ENCODE data around the gene DRAM1.
"Not testable (repeated sequence)": the region's sequence is repeated elsewhere in the genome, so short reads cannot be mapped to it uniquely, and the experiment has no call there.

Gene DRAM1

GRCh38 chr12:101863981-101864380 is 13.4 kb upstream of the DRAM1 start:
- no peak overlapping the region for H3K27ac ChIP-seq
- TF ChIP-seq, protein P1, sequence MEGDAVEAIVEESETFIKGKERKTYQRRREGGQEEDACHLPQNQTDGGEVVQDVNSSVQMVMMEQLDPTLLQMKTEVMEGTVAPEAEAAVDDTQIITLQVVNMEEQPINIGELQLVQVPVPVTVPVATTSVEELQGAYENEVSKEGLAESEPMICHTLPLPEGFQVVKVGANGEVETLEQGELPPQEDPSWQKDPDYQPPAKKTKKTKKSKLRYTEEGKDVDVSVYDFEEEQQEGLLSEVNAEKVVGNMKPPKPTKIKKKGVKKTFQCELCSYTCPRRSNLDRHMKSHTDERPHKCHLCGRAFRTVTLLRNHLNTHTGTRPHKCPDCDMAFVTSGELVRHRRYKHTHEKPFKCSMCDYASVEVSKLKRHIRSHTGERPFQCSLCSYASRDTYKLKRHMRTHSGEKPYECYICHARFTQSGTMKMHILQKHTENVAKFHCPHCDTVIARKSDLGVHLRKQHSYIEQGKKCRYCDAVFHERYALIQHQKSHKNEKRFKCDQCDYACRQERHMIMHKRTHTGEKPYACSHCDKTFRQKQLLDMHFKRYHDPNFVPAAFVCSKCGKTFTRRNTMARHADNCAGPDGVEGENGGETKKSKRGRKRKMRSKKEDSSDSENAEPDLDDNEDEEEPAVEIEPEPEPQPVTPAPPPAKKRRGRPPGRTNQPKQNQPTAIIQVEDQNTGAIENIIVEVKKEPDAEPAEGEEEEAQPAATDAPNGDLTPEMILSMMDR (conservative IDR thresholded peaks at IDR 0.05) = no peak

GRCh38 chr12:101866615-101867373 is 10.6 kb upstream of the DRAM1 start:
- TF ChIP-seq, protein P1 (conservative IDR thresholded peaks at IDR 0.05) = no peak
- no peak overlapping the region for H3K27ac ChIP-seq

GRCh38 chr12:101867619-101868018 is 9.8 kb upstream of the DRAM1 start:
- not testable (repeated sequence) for H3K27ac ChIP-seq

GRCh38 chr12:101870925-101871324 is 6.5 kb upstream of the DRAM1 start:
- TF ChIP-seq, protein P1 (conservative IDR thresholded peaks at IDR 0.05) = no peak
- H3K27ac ChIP-seq = no peak overlapping the region

GRCh38 chr12:101875162-101875561 is 2.2 kb upstream of the DRAM1 start:
- TF ChIP-seq, protein P1 (conservative IDR thresholded peaks at IDR 0.05) = no peak
- H3K27ac ChIP-seq = no peak overlapping the region

DNA sequence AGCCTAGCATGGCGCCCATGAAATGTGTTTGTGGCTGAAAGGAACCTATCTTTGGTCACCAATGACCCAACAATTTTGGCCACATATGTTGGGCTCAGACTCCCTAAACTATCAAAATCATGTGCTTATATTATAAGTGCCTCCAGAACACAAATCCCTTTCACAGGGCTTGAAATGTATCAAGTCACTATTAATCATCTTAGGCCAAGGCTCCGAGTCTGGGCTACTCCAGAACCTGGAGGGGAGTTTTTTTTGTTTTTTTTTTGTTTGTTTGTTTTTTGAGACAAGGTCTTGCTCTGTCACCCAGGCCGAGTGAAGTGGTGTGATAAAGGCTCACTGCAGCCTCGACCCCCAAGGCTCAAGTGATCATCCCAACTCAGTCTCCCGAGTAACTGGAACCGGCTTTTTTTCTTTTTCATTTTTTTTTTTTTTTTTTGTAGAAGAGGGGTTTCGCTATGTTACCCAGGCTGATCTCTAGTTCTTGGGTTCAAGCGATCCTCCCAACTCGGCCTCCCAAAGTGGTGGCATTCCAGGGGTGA is 989 bp upstream of the DRAM1 start:
- TF ChIP-seq, protein P1 (conservative IDR thresholded peaks at IDR 0.05) = no peak
- H3K27ac ChIP-seq = peak overlapping the region; percentile 87; the same call in 1 of the 2 replicates

DNA sequence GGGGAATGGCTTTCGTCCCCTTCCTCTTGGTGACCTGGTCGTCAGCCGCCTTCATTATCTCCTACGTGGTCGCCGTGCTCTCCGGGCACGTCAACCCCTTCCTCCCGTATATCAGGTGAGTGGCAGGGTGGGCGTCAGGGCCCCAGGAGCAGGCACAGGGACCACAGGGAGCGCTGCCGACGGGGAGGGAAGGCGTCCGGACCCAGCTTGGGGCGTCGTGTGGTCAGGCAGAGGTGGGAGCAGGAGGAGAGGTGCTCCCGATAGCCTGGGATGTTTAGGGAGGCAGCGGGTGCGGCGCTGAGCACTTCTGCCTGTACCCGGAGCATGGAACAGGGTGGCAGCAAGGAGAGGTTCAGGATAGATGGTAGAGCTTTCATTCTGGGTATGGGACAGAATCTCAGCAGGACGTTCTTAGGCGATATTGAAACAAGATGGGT is 444 bp downstream of the DRAM1 start:
- peak overlapping the region; percentile 87 for H3K27ac ChIP-seq

More for the DNA sequence above, 444 bp downstream of the DRAM1 start:
- TF ChIP-seq, protein P1 (conservative IDR thresholded peaks at IDR 0.05) = no peak
